ENCODE data around the gene METTL23.
"Not testable (repeated sequence)": the region's sequence is repeated elsewhere in the genome, so short reads cannot be mapped to it uniquely, and the experiment has no call there.

Gene METTL23

GRCh38 chr17:76735586-76736348 lies 9.1 kb downstream of the METTL23 start:
- DNase-seq (ENCODE audit: low spot score), result no peak

GRCh38 chr17:76736349-76737081 lies 9.9 kb downstream of the METTL23 start:
- DNase-seq (ENCODE audit: low spot score), result peak; percentile 92

- peak; percentile 100 for DNase-seq (ENCODE audit: low spot score)
These were observed 10.5 kb downstream of the METTL23 start, which contains the start of gene SRSF2 for GRCh38 chr17:76737082-76737675. TSS of gene SRSF2 (minus strand) at chr17:76737331. CDS start at chr17:76737160, 171 bp downstream.

- DNase-seq (ENCODE audit: low spot score), result peak; percentile 99
These were observed 11.2 kb downstream of the METTL23 start, which contains the start of gene MFSD11 for GRCh38 chr17:76737676-76738467. TSS of gene MFSD11 (plus strand) at chr17:76738119. CDS start at chr17:76738353, 234 bp downstream.

- no peak for DNase-seq (ENCODE audit: low spot score)
These were observed 11.8 kb downstream of the METTL23 start for GRCh38 chr17:76738468-76738850.

- not testable (repeated sequence) for DNase-seq (ENCODE audit: low spot score)
These were observed 13.0 kb downstream of the METTL23 start for GRCh38 chr17:76739568-76740115.

GRCh38 chr17:76740329-76741118 lies 13.9 kb downstream of the METTL23 start:
- DNase-seq (ENCODE audit: low spot score), result no peak

- DNase-seq (ENCODE audit: low spot score), result no peak
These were observed 16.3 kb downstream of the METTL23 start for GRCh38 chr17:76742958-76743357.

GRCh38 chr17:76744747-76745146 lies 18.1 kb downstream of the METTL23 start:
- DNase-seq (ENCODE audit: low spot score), result no peak

- not testable (repeated sequence) for DNase-seq (ENCODE audit: low spot score)
These were observed 19.1 kb downstream of the METTL23 start for GRCh38 chr17:76745785-76746184.

GRCh38 chr17:76747716-76748363 lies 21.2 kb downstream of the METTL23 start:
- DNase-seq (ENCODE audit: low spot score), result no peak

GRCh38 chr17:76748657-76749056 lies 22.0 kb downstream of the METTL23 start:
- no peak for DNase-seq (ENCODE audit: low spot score)

GRCh38 chr17:76751416-76751993 lies 24.9 kb downstream of the METTL23 start:
- no peak for DNase-seq (ENCODE audit: low spot score)

GRCh38 chr17:76752006-76752405 lies 25.4 kb downstream of the METTL23 start:
- DNase-seq (ENCODE audit: low spot score), result no peak

- no peak for DNase-seq (ENCODE audit: low spot score)
These were observed 26.7 kb downstream of the METTL23 start for GRCh38 chr17:76753061-76753961.

- DNase-seq (ENCODE audit: low spot score), result no peak
These were observed 28.6 kb downstream of the METTL23 start for GRCh38 chr17:76755285-76755684.

- DNase-seq (ENCODE audit: low spot score), result no peak
These were observed 30.6 kb downstream of the METTL23 start for GRCh38 chr17:76757256-76757655.

- no peak for DNase-seq (ENCODE audit: low spot score)
These were observed 31.9 kb downstream of the METTL23 start for GRCh38 chr17:76758570-76758969.
